NCI-H1694 (cell line): Measurements from ENCODE around the gene CLTCL1.

Source experiments
- DNase-seq: peaks from one replicate; lab custom pipeline; 2025; lab: John Stamatoyannopoulos, UW

The CLTCL1 gene

DNA sequence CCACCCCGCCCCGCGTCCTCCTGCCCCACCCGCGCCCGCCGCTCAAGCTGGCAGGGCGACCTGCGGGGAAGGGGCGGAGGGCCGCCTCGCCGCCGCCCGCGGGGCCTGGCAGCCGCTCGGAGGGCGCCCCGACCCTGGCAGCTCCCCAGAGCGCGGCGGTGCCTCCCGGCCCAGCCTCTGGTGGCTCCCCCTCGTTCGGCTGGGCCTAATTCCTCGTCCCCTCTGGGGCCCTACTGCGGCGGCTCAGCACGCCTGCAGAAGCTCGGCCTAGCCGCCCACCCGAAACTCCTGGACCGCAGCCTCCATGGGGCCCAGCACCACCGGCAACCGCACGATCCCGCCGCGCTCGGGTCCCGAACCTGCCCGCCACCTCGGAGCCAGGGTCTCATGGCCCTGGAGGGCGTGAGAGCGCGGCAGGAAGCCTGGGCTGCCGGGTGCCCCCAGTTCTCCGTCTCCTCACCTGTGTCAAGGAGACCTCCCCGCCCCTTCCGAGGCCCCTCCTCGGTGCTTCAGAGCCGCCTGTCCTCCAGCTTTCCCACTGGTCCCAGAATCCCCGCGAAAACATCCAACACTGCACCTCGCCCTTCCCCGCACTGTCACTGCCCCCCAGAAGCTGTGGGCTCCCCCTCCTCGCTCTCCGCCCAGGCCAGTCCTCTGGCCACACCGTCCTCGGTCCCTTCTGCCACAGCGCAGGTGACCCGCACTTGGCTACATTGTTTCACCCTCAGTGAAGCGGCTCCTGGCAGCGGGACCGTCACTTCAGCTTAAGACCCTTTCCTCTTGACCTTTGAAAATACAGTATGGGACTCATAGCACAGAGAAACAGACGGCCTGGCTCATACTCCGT lies 140.8 kb downstream of the CLTCL1 start:
- DNase-seq, result no peak

GRCh38 chr22:19149991-19150390 lies 141.5 kb downstream of the CLTCL1 start, which contains the start of gene GSC2:
TSS of gene GSC2 (minus strand) at chr22:19150292. CDS start at chr22:19150283, 9 bp downstream.
- DNase-seq, result no peak

- DNase-seq, result no peak
Measured at GRCh38 chr22:19149047-19149883, 142.3 kb downstream of the CLTCL1 start.

GRCh38 chr22:19148417-19149046 lies 143.0 kb downstream of the CLTCL1 start:
- no peak for DNase-seq

DNA sequence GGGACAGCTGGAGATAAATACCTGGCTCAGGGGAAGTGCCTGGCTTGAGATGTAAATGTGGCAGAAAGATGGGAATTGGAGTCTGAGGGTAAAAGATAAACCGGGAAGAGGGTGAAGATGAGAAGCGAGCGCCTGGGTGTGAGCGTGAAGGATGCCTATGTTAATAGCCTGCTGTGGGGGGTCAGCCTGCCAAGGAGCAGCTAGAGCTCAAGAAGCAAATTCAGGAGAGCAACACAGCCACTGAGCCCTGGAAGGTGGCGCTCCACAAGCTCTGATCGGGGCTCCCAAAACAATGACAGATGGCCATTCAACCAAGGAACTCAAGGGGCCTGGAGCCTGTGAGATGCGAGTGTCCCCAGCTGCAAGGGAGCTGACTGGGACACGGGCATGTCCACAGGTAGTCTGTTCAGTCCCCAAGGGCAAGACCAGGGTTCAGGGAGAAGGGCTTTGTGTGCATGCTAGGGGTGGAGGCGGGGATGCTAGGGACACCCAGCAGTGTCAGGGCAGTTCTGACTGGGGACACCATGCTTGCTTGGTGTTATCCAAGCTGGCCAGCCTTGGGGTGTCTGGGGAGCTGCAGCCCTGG lies 144.2 kb downstream of the CLTCL1 start:
- DNase-seq, result no peak

- no peak for DNase-seq
Measured at GRCh38 chr22:19146215-19146968, 145.1 kb downstream of the CLTCL1 start.

DNA sequence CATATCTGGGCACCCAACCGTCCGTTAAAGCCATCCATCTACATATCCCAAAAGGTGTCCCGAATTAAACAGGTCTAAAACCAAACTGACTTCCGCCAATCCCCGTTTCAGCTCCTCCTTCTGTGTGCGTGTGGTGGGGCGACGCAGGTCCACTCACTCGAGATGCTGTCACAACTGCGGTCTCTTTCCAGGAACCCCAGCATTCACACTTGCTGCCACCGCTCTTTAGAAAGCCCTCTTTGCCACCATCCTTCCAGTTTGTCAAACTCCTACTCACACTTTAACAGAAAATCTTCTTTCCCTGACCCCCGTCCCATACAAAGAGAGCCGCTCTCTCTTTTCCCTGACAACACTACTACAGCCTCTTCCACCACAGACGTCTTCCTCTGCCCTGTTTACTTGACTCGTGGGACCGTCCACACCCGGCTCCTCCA lies 147.5 kb downstream of the CLTCL1 start:
- no peak for DNase-seq

- no peak for DNase-seq
Measured at GRCh38 chr22:19143212-19143611, 148.3 kb downstream of the CLTCL1 start.

- no peak for DNase-seq
Measured at GRCh38 chr22:19142394-19142793, 149.1 kb downstream of the CLTCL1 start.

- no peak for DNase-seq
Measured at GRCh38 chr22:19139974-19140373, 151.5 kb downstream of the CLTCL1 start.

- no peak for DNase-seq
Measured at GRCh38 chr22:19139001-19139356, 152.5 kb downstream of the CLTCL1 start.

GRCh38 chr22:19138217-19139000 lies 153.1 kb downstream of the CLTCL1 start:
- DNase-seq, result no peak

- no peak for DNase-seq
Measured at GRCh38 chr22:19137384-19138216, 153.9 kb downstream of the CLTCL1 start.

DNA sequence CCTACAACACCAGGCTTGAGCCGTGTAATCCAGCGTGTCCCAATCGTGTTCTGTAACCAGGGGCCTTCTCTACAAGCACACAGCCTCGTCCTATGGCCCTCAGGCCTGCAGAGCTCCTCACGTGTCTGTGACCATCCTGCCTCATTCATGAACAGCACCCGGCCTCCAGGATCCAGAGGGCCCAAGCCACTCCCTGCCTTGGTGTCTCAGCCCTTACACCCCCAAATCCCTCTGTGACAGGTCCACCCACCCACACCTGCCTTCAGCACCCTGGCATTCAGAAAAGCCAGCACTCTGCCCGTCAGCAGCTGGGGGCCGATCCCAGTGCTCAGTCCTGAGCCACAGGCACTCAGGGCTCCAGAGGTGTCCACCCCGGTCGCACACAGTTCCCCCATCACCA lies 154.6 kb downstream of the CLTCL1 start:
- DNase-seq, result no peak

- no peak for DNase-seq
Measured at GRCh38 chr22:19134874-19135273, 156.6 kb downstream of the CLTCL1 start.

- no peak for DNase-seq
Measured at GRCh38 chr22:19134176-19134831, 157.2 kb downstream of the CLTCL1 start.

DNA sequence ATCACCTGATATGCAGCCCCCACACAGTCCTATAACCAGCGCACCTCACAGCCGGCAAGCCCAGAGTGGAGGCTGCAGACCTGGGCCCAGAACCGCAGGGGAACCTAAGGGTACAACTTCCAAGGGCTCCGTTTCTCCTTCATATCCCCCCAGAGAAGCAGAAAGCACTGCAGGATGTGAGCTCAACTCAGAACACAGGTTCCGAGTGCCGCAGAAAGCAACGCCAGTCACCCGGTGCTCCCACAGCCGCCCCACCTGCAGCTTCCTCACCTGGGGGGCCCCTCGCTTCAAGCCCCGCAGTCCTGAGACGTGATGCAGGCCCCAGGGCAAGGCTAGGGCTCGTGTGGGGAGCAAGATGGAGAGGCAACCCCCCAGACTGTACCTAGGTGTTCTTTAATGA lies 158.0 kb downstream of the CLTCL1 start:
- DNase-seq, result no peak

- DNase-seq, result no peak
Measured at GRCh38 chr22:19132693-19133400, 158.7 kb downstream of the CLTCL1 start.

- DNase-seq, result no peak
Measured at GRCh38 chr22:19132153-19132552, 159.4 kb downstream of the CLTCL1 start.
